Measurements from ENCODE around the gene MTCH2.
A peak's percentile ranks its signal among the peaks of the same experiment; 100 is the strongest.
"Not testable (repeated sequence)": the region's sequence is repeated elsewhere in the genome, so short reads cannot be mapped to it uniquely, and the experiment has no call there.

MTCH2 gene

GRCh38 chr11:47642099-47642855 lies at the start of gene MTCH2:
Gene MTCH2 (minus strand): TSS chr11:47642559. CDS start chr11:47642465, 94 bp downstream.
- peak within 1 kb of the TSS; percentile 90 for H3K4me3 ChIP-seq (ENCODE audit: low read depth, low read length)
- in situ Hi-C loops (cut with HindIII; ENCODE audit: low sequenced_read_pairs) = no loop called here
- peak; percentile 99 for DNase-seq (ENCODE audit: low read depth, low spot score)
- peak; percentile 19 for TF ChIP-seq CTCF (IDR thresholded peaks at IDR 0.05; ENCODE audit: low read depth, low read length)

GRCh38 chr11:47691979-47692378 lies 49.6 kb upstream of the MTCH2 start:
- no peak for TF ChIP-seq CTCF (IDR thresholded peaks at IDR 0.05; ENCODE audit: low read depth, low read length)
- no peak overlapping the region for H3K4me3 ChIP-seq (ENCODE audit: low read depth, low read length)
- in situ Hi-C loops (cut with HindIII; ENCODE audit: low sequenced_read_pairs) = no loop called here
- DNase-seq (ENCODE audit: low read depth, low spot score) = no peak

- in situ Hi-C loops (cut with HindIII; ENCODE audit: low sequenced_read_pairs) = no loop called here
- no peak for DNase-seq (ENCODE audit: low read depth, low spot score)
- TF ChIP-seq CTCF (IDR thresholded peaks at IDR 0.05; ENCODE audit: low read depth, low read length) = no peak
- no peak overlapping the region for H3K4me3 ChIP-seq (ENCODE audit: low read depth, low read length)
Observed at GRCh38 chr11:47689480-47689879, 47.1 kb upstream of the MTCH2 start.

GRCh38 chr11:47688991-47689390 lies 46.6 kb upstream of the MTCH2 start:
- TF ChIP-seq CTCF (IDR thresholded peaks at IDR 0.05; ENCODE audit: low read depth, low read length) = no peak
- in situ Hi-C loops (cut with HindIII; ENCODE audit: low sequenced_read_pairs) = no loop called here
- no peak for DNase-seq (ENCODE audit: low read depth, low spot score)
- no peak overlapping the region for H3K4me3 ChIP-seq (ENCODE audit: low read depth, low read length)

- in situ Hi-C loops (cut with HindIII; ENCODE audit: low sequenced_read_pairs) = no loop called here
- H3K4me3 ChIP-seq (ENCODE audit: low read depth, low read length) = no peak overlapping the region
- DNase-seq (ENCODE audit: low read depth, low spot score) = no peak
- TF ChIP-seq CTCF (IDR thresholded peaks at IDR 0.05; ENCODE audit: low read depth, low read length) = no peak
Observed at GRCh38 chr11:47688111-47688510, 45.8 kb upstream of the MTCH2 start.

- not testable (repeated sequence) for H3K4me3 ChIP-seq (ENCODE audit: low read depth, low read length)
Observed at GRCh38 chr11:47686704-47687103, 44.3 kb upstream of the MTCH2 start.

GRCh38 chr11:47686151-47686550 lies 43.8 kb upstream of the MTCH2 start:
- in situ Hi-C loops (cut with HindIII; ENCODE audit: low sequenced_read_pairs) = no loop called here
- no peak for TF ChIP-seq CTCF (IDR thresholded peaks at IDR 0.05; ENCODE audit: low read depth, low read length)
- no peak for DNase-seq (ENCODE audit: low read depth, low spot score)
- no peak overlapping the region for H3K4me3 ChIP-seq (ENCODE audit: low read depth, low read length)

More at GRCh38 chr11:47686704-47687103, 44.3 kb upstream of the MTCH2 start:
- DNase-seq (ENCODE audit: low read depth, low spot score); in situ Hi-C loops (cut with HindIII; ENCODE audit: low sequenced_read_pairs): not testable (repeated sequence)
